Astrocyte (in vitro differentiated cells and primary cell): ENCODE data around the gene ST6GALNAC5. TPM values are rescaled to one million over a fixed set of nuclear protein-coding genes. Genes with fewer than 3 reads are reported as not detected.

Experiments used
- DNase-seq: peaks from one replicate; pipeline ENCODE4 v3.0.0-alpha.2; 2010; ENCODE audit warnings: low read depth
- FAIRE-seq: peaks from 2 replicates; lab custom pipeline; 2011; peaks lifted over from hg19 to GRCh38; lab: Jason Lieb, UNC
- H2AFZ ChIP-seq: 2 replicates; pipeline ENCODE4 v1.6.0; 2012; ENCODE audit warnings: low read depth, low read length, inconsistent platforms
- H3K27ac ChIP-seq: 2 replicates; pipeline ENCODE4 v1.5.1; 2011; ENCODE audit warnings: low read depth, low read length, inconsistent platforms
- H3K27me3 ChIP-seq: 2 replicates; pipeline ENCODE4 v1.6.0; 2011; ENCODE audit warnings: low read length, inconsistent platforms; ENCODE audit not compliant: insufficient read depth
- H3K36me3 ChIP-seq: 2 replicates; pipeline ENCODE4 v1.5.1; 2011; ENCODE audit warnings: low read length, inconsistent platforms; ENCODE audit not compliant: insufficient read depth
- H3K4me1 ChIP-seq: 2 replicates; pipeline ENCODE4 v1.5.1; 2011; ENCODE audit warnings: low read length, inconsistent platforms; ENCODE audit not compliant: insufficient read depth
- H3K4me2 ChIP-seq: 2 replicates; pipeline ENCODE4 v1.6.0; 2012; ENCODE audit warnings: low read length, inconsistent platforms
- H3K4me3 ChIP-seq: 2 replicates; pipeline ENCODE4 v1.5.1; 2011; ENCODE audit warnings: low read depth, mild to moderate bottlenecking, low read length, inconsistent platforms; ENCODE audit not compliant: insufficient read depth
- H3K79me2 ChIP-seq: 2 replicates; pipeline ENCODE4 v1.6.0; 2012; ENCODE audit warnings: mild to moderate bottlenecking, low read length, inconsistent platforms; ENCODE audit not compliant: insufficient read depth
- H3K9ac ChIP-seq: 2 replicates; pipeline ENCODE4 v1.6.0; 2012; ENCODE audit warnings: mild to moderate bottlenecking, low read length, inconsistent platforms
- H3K9me3 ChIP-seq: 2 replicates; pipeline ENCODE4 v1.5.1; 2012; ENCODE audit warnings: low read depth, mild to moderate bottlenecking, low read length, inconsistent platforms; ENCODE audit not compliant: insufficient read depth
- H4K20me1 ChIP-seq: 2 replicates; pipeline ENCODE4 v1.6.0; 2012; ENCODE audit warnings: low read length, inconsistent platforms; ENCODE audit not compliant: insufficient read depth
- H3K27ac Mint-ChIP-seq: one replicate; pipeline ENCODE4 v1.8.0; 2021; ENCODE audit warnings: mild to moderate bottlenecking, mixed read lengths; ENCODE audit not compliant: unreplicated experiment
- H3K27me3 Mint-ChIP-seq: one replicate; pipeline ENCODE4 v1.8.0; 2021; ENCODE audit warnings: low read depth, mixed read lengths; ENCODE audit not compliant: unreplicated experiment
- H3K36me3 Mint-ChIP-seq: one replicate; pipeline ENCODE4 v1.8.0; 2021; ENCODE audit warnings: low read depth, mixed read lengths; ENCODE audit not compliant: unreplicated experiment
- H3K4me1 Mint-ChIP-seq: one replicate; pipeline ENCODE4 v1.8.0; 2021; ENCODE audit warnings: low read depth, mixed read lengths; ENCODE audit not compliant: unreplicated experiment
- H3K4me3 Mint-ChIP-seq: one replicate; pipeline ENCODE4 v1.8.0; 2021; ENCODE audit warnings: mild to moderate bottlenecking, moderate library complexity, mixed read lengths; ENCODE audit not compliant: unreplicated experiment
- H3K9me3 Mint-ChIP-seq: one replicate; pipeline ENCODE4 v1.8.0; 2021; ENCODE audit warnings: mild to moderate bottlenecking, mixed read lengths; ENCODE audit not compliant: unreplicated experiment
- CTCF ChIP-seq: IDR thresholded peaks from 2 replicates; pipeline ENCODE4 v1.5.1; 2011; ENCODE audit warnings: low read depth, mild to moderate bottlenecking, inconsistent platforms, low read length, moderate library complexity; ENCODE audit not compliant: insufficient read depth
- EZH2 ChIP-seq: IDR thresholded peaks from 2 replicates; pipeline ENCODE4 v1.6.1; 2012; ENCODE audit warnings: mild to moderate bottlenecking, low read length, inconsistent platforms; ENCODE audit not compliant: insufficient read depth
- total RNA-seq: library from RNA; stranded (reverse); gene quantifications from 2 replicates; pipeline ENCODE4 v1.2.1, GENCODE V29; 2021

Gene ST6GALNAC5
- total RNA-seq, 1 donor from 2014 or later, result 1.3 TPM

- H3K4me3 ChIP-seq, result no peak overlapping the region
- H3K36me3 ChIP-seq, result no peaks in the 10 kb centered on the region
- Mint-ChIP-seq H3K4me1 (no peaks in the 10 kb centered on the region), H3K4me3 (no peak overlapping the region), H3K27ac (no peak overlapping the region), H3K9me3 (no peaks in the 10 kb centered on the region), H3K36me3 (no peaks in the 10 kb centered on the region), H3K27me3 (no peaks in the 10 kb centered on the region)
- no peaks in the 10 kb centered on the region for H3K9me3 ChIP-seq
- H3K79me2 ChIP-seq, result no peaks in the 10 kb centered on the region
- no peak for FAIRE-seq
- no peaks in the 10 kb centered on the region for H3K4me1 ChIP-seq
- H4K20me1 ChIP-seq, result no peaks in the 10 kb centered on the region
- no peak overlapping the region for H3K27ac ChIP-seq
- no peak overlapping the region for H2AFZ ChIP-seq
- H3K9ac ChIP-seq, result no peak overlapping the region
- no peak for DNase-seq
- H3K4me2 ChIP-seq, result no peak overlapping the region
- no peaks in the 10 kb centered on the region for H3K27me3 ChIP-seq
- TF ChIP-seq CTCF (no peak), EZH2 (no peak)
These were observed 222.5 kb downstream of the ST6GALNAC5 start for GRCh38 chr1:77089756-77090155.

GRCh38 chr1:77095236-77095635 lies 228.0 kb downstream of the ST6GALNAC5 start:
- TF ChIP-seq CTCF (no peak), EZH2 (no peak)
- no peak overlapping the region for H2AFZ ChIP-seq

GRCh38 chr1:77096496-77097255 lies 229.4 kb downstream of the ST6GALNAC5 start:
- Histone ChIP-seq H3K27me3 (no peaks in the 10 kb centered on the region), H3K9me3 (no peaks in the 10 kb centered on the region), H3K79me2 (no peaks in the 10 kb centered on the region), H2AFZ (no peak overlapping the region), H3K9ac (no peak overlapping the region), H4K20me1 (no peaks in the 10 kb centered on the region), H3K4me3 (no peak overlapping the region), H3K36me3 (no peaks in the 10 kb centered on the region), H3K4me1 (no peaks in the 10 kb centered on the region), H3K4me2 (no peak overlapping the region), H3K27ac (no peak overlapping the region)
- H3K9me3 Mint-ChIP-seq, result no peaks in the 10 kb centered on the region
- no peaks in the 10 kb centered on the region for H3K4me1 Mint-ChIP-seq
- H3K4me3 Mint-ChIP-seq, result no peak overlapping the region
- H3K27me3 Mint-ChIP-seq, result no peaks in the 10 kb centered on the region
- no peaks in the 10 kb centered on the region for H3K36me3 Mint-ChIP-seq
- FAIRE-seq (no peak), DNase-seq (no peak)
- TF ChIP-seq CTCF (no peak), EZH2 (no peak)
- H3K27ac Mint-ChIP-seq, result no peak overlapping the region

More at GRCh38 chr1:77095236-77095635, 228.0 kb downstream of the ST6GALNAC5 start:
- Histone ChIP-seq H3K9me3 (no peaks in the 10 kb centered on the region), H4K20me1 (no peaks in the 10 kb centered on the region), H3K4me3 (no peak overlapping the region), H3K36me3 (no peaks in the 10 kb centered on the region), H3K4me2 (no peak overlapping the region), H3K79me2 (no peaks in the 10 kb centered on the region), H3K27ac (no peak overlapping the region), H3K4me1 (no peaks in the 10 kb centered on the region), H3K27me3 (no peaks in the 10 kb centered on the region), H3K9ac (no peak overlapping the region)
- no peaks in the 10 kb centered on the region for H3K27me3 Mint-ChIP-seq
- no peak overlapping the region for H3K4me3 Mint-ChIP-seq
- H3K27ac Mint-ChIP-seq, result no peak overlapping the region
- no peaks in the 10 kb centered on the region for H3K4me1 Mint-ChIP-seq
- DNase-seq, result no peak
- no peaks in the 10 kb centered on the region for H3K9me3 Mint-ChIP-seq
- no peaks in the 10 kb centered on the region for H3K36me3 Mint-ChIP-seq
- no peak for FAIRE-seq
